ENCODE results near the gene SUPT6H. TPM values are rescaled to one million over a fixed set of nuclear protein-coding genes. Genes with fewer than 3 reads are reported as not detected.

Gene SUPT6H
- total and polyA plus RNA-seq, 2 of the 4 experiments (the other 2 are of a cell fraction): 41.4 to 44.8 TPM

DNA sequence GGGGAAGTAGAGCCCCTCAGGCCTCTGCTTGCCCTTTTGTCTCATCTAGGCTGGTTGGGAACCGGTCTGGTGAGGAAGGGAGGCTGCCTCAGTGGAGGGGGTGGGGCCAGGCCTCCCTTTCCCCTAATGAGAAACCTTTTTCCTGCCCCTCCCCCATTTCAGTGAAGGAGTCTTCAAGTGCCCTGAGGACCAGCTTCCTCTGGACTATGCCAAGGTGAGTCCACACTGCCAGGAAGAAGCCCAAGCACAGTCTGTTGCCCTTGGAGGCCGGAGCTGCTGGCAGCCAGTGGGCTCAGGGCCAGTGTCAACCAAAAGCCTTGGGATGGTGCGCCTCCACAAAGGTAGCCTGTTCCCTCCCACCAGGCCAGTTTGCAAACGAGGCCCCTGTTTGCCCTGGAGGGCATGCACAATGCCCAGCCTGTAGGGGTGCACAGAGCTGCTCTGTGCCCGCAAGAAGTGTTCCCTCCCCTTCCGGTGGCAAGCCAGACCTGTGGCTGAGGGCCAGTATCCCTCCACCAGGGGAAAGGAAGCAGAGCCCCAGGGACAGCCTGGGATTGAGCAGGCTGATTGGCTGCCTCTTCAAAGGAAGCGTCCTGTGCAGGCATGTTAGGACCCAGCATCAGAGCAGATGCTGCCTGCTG, 85.2 kb downstream of the SUPT6H start:
- dilution Hi-C loops (cut with HindIII; ENCODE audit: low sequenced_read_pairs, unreplicated experiment): no loop called here

More for the DNA sequence above, 85.2 kb downstream of the SUPT6H start:
- no TSS peak for BruUV-seq (replicated peaks)
- H3K4me2 ChIP-seq (ENCODE audit: low read depth, low read length): no peak overlapping the region
- H3K14ac ChIP-seq (replicated peaks; ENCODE audit: low read depth, low read length): no peak overlapping the region
- no peak overlapping the region for H2AFZ ChIP-seq (replicated peaks; ENCODE audit: low read length, poor library complexity)
- no peak overlapping the region for H4K5ac ChIP-seq (ENCODE audit: low read depth, low read length)
- H3K27ac ChIP-seq (ENCODE audit: insufficient read depth, low read length): no peak overlapping the region
- ATAC-seq (ENCODE audit: low read depth) (no peak), DNase-seq (no peak)
- no peak overlapping the region for H3K18ac ChIP-seq (ENCODE audit: low read depth, low read length)
- H3K79me1 ChIP-seq (ENCODE audit: low read depth in 1 of 2, low read length in 2 of 2): peaks cover 16 to 70% of the 10 kb centered on the region in 2 experiments
- no peaks in the 10 kb centered on the region for H3K27me3 ChIP-seq (ENCODE audit: control insufficient read depth, insufficient read depth, low read length)
- H2AK5ac ChIP-seq (ENCODE audit: low read depth, low read length): no peak overlapping the region
- intact Hi-C loops (cut with micrococcal nuclease) (no loop called here), in situ Hi-C loops (cut with MboI; ENCODE audit: low sequenced_read_pairs) (no loop called here)
- ChIA-PET POLR2A (ENCODE audit: unreplicated experiment) (interaction anchor here (0.6 to 1.7 kb wide), 2 partner anchors 20 to 1995 kb away, joined by 3 to 6 read pairs; no protein-coding TSS in a partner anchor), CTCF (interaction anchor here (1.1 to 5.4 kb wide), 2 partner anchors 16 to 19 kb away, joined by 3 to 60 read pairs; partner anchors contain the start of genes NEK8 and TLCD1)
- no peak overlapping the region for H3K23ac ChIP-seq (ENCODE audit: low read depth, low read length)
- H3K4ac ChIP-seq (ENCODE audit: low read depth, low read length): no peak overlapping the region
- H3K4me1 ChIP-seq (ENCODE audit: control insufficient read depth, insufficient read depth, low read length): peaks cover 16% of the 10 kb centered on the region
- no peak overlapping the region for H2BK20ac ChIP-seq (ENCODE audit: low read depth, low read length)
- H3K9me3 ChIP-seq (ENCODE audit: control insufficient read depth, insufficient read depth, low read length): no peaks in the 10 kb centered on the region
- H2BK120ac ChIP-seq (ENCODE audit: low read depth, low read length): no peak overlapping the region
- H3K56ac ChIP-seq (ENCODE audit: extremely low read depth, insufficient read depth, low read length): no peak overlapping the region
- no peak overlapping the region for H3K9ac ChIP-seq (ENCODE audit: low read depth, low read length)
- no peak overlapping the region for H4K91ac ChIP-seq (ENCODE audit: insufficient read depth, low read depth, low read length)
- peaks cover 8% of the 10 kb centered on the region; the same call in 1 of the 2 replicates for H3K9me1 ChIP-seq (ENCODE audit: insufficient read depth, low read length)
- no peak overlapping the region for H4K8ac ChIP-seq (ENCODE audit: low read depth in 2 of 2, low read length in 2 of 2)
- H2BK5ac ChIP-seq (ENCODE audit: low read depth, low read length, poor library complexity, severe bottlenecking): no peak overlapping the region
- WGBS, 2 experiments (ENCODE audit: extremely low coverage in 2 of 2, insufficient read length in 1 of 2): 71% methylated on average over 4 of the region's 7 CpGs; no CpG with 5 or more reads in 1 of the 2 experiments
- no peak overlapping the region for H2BK15ac ChIP-seq (ENCODE audit: low read depth, low read length)
- peaks cover 79% of the 10 kb centered on the region for H4K20me1 ChIP-seq (ENCODE audit: insufficient read depth, low read length)
- no peak for TF ChIP-seq RFX5 (IDR thresholded peaks at IDR 0.05; ENCODE audit: low read depth, low read length)
- no peak for TF ChIP-seq RAD21 (IDR thresholded peaks at IDR 0.05; ENCODE audit: low read length)
- TF ChIP-seq MAFK (IDR thresholded peaks at IDR 0.05; ENCODE audit: low read depth, low read length): no peak
- TF ChIP-seq, protein P1, sequence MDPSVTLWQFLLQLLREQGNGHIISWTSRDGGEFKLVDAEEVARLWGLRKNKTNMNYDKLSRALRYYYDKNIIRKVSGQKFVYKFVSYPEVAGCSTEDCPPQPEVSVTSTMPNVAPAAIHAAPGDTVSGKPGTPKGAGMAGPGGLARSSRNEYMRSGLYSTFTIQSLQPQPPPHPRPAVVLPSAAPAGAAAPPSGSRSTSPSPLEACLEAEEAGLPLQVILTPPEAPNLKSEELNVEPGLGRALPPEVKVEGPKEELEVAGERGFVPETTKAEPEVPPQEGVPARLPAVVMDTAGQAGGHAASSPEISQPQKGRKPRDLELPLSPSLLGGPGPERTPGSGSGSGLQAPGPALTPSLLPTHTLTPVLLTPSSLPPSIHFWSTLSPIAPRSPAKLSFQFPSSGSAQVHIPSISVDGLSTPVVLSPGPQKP (IDR thresholded peaks at IDR 0.05; ENCODE audit: borderline replicate concordance, low read depth, low read length): no peak
- TF ChIP-seq CHD1 (IDR thresholded peaks at IDR 0.05; ENCODE audit: low read depth, low read length): no peak
- H3K4me3 ChIP-seq (ENCODE audit: insufficient read depth, low read depth, low read length): no peak overlapping the region
- H2AK9ac ChIP-seq (replicated peaks; ENCODE audit: low read depth, low read length, poor library complexity): peak overlapping the region; percentile 99
- peaks cover 51% of the 10 kb centered on the region for H3K36me3 ChIP-seq (ENCODE audit: control insufficient read depth, insufficient read depth, low read length)

All from IMR-90 (cell line).